Cardiac muscle cell (in vitro differentiated cells and primary cell): ENCODE data around the gene NBEA. TPM values are rescaled to one million over a fixed set of nuclear protein-coding genes. Genes with fewer than 3 reads are reported as not detected.
"Not testable (repeated sequence)": the region's sequence is repeated elsewhere in the genome, so short reads cannot be mapped to it uniquely, and the experiment has no call there.

Experiments used
- DNase-seq, 2 donors: peaks; one replicate each; pipeline versions ENCODE4 v3.0.0 to v3.0.0-alpha.2; 2010 to 2017; ENCODE audit warnings: low read depth in 1 of 2, low spot score in 1 of 2
- H3K27ac ChIP-seq: fragments of 200-600 bp; sonication (generic); 2 replicates; pipeline ENCODE4 v1.5.1; 2016
- H3K27me3 ChIP-seq: fragments of 200-600 bp; sonication (generic); 2 replicates; pipeline ENCODE4 v1.6.0; 2016; ENCODE audit warnings: control low read depth
- H3K36me3 ChIP-seq: fragments of 200-600 bp; sonication (generic); 2 replicates; pipeline ENCODE4 v1.5.1; 2016; ENCODE audit warnings: control low read depth
- H3K4me1 ChIP-seq: fragments of 200-600 bp; sonication (generic); 2 replicates; pipeline ENCODE4 v1.8.1; 2017; ENCODE audit warnings: low read depth, mild to moderate bottlenecking, mixed run types
- H3K4me3 ChIP-seq: fragments of 200-600 bp; sonication (generic); 2 replicates; pipeline ENCODE4 v1.5.1; 2016; ENCODE audit warnings: mild to moderate bottlenecking
- H3K9me3 ChIP-seq: fragments of 200-600 bp; sonication (generic); 2 replicates; pipeline ENCODE4 v1.5.1; 2017; ENCODE audit warnings: low read depth, mild to moderate bottlenecking, control low read depth
- polyA plus RNA-seq: library from polyadenylated mRNA; unstranded; fragments of >200 nt; fragmentation: Nextera tagmentation; extraction: Ambion mirVana; gene quantifications from 2 replicates; pipeline ENCODE4 v1.2.1, GENCODE V29; 2016
- total RNA-seq: library from RNA; depleted of rRNA; stranded (reverse); fragments of >200 nt; gene quantifications from 2 replicates; pipeline ENCODE4 v1.2.3, GENCODE V29; 2016
- TF ChIP-seq, protein P1 (sequence below): IDR thresholded peaks from 2 replicates; pipeline ENCODE4 v1.5.1; 2012; ENCODE audit warnings: low read depth, mild to moderate bottlenecking, low read length

NBEA gene
- total and polyA plus RNA-seq, 2 experiments from 2014 or later: 4.6 to 13.2 TPM

DNA sequence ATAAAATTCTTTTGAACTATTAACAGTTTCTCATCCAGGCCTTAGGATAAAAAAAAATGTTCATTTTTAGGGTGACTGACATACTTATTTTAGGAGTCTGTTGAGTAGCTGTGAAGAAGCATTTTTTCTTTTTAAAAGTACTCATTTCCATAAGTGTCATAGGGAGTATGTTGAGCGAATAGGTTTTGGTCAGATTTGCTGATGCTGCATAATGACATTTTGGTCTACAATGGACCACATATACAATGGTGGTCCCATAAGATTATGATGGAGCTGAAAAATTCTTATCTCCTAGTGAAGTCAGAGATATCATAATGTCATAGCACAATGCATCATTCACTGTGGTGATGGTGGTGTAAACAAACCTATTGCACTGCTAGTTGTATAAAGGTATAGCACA, 17.4 kb downstream of the NBEA start:
- TF ChIP-seq, protein P1, sequence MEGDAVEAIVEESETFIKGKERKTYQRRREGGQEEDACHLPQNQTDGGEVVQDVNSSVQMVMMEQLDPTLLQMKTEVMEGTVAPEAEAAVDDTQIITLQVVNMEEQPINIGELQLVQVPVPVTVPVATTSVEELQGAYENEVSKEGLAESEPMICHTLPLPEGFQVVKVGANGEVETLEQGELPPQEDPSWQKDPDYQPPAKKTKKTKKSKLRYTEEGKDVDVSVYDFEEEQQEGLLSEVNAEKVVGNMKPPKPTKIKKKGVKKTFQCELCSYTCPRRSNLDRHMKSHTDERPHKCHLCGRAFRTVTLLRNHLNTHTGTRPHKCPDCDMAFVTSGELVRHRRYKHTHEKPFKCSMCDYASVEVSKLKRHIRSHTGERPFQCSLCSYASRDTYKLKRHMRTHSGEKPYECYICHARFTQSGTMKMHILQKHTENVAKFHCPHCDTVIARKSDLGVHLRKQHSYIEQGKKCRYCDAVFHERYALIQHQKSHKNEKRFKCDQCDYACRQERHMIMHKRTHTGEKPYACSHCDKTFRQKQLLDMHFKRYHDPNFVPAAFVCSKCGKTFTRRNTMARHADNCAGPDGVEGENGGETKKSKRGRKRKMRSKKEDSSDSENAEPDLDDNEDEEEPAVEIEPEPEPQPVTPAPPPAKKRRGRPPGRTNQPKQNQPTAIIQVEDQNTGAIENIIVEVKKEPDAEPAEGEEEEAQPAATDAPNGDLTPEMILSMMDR: no peak
- Histone ChIP-seq H3K4me3 (no peak overlapping the region), H3K36me3 (no peaks in the 10 kb centered on the region), H3K4me1 (peaks cover 2% of the 10 kb centered on the region), H3K9me3 (no peaks in the 10 kb centered on the region), H3K27me3 (no peaks in the 10 kb centered on the region), H3K27ac (no peak overlapping the region)
- DNase-seq: no peak

DNA sequence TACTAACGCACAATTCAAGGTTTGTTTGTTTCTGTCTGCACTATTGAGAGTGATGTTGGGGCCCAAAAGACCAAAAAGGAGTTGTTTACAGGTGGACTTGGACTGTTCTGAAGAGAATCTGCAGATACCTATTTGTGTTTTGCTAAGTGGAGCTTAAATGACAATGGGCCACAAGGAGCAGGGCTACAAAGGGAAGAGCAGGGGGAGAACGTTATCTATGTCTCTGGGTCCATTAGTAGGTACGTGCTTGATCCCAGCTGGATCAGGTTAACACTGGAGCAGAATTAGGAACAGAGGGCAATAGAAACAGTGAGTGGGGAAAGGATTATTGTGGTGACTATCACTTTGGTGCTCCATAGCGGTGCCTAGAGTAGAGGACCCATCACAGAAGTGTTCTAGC, 22.5 kb downstream of the NBEA start:
- DNase-seq: no peak
- Histone ChIP-seq H3K36me3 (no peaks in the 10 kb centered on the region), H3K9me3 (no peaks in the 10 kb centered on the region), H3K27me3 (no peaks in the 10 kb centered on the region), H3K4me3 (no peak overlapping the region), H3K27ac (no peak overlapping the region), H3K4me1 (no peaks in the 10 kb centered on the region)
- TF ChIP-seq, protein P1: no peak

DNA sequence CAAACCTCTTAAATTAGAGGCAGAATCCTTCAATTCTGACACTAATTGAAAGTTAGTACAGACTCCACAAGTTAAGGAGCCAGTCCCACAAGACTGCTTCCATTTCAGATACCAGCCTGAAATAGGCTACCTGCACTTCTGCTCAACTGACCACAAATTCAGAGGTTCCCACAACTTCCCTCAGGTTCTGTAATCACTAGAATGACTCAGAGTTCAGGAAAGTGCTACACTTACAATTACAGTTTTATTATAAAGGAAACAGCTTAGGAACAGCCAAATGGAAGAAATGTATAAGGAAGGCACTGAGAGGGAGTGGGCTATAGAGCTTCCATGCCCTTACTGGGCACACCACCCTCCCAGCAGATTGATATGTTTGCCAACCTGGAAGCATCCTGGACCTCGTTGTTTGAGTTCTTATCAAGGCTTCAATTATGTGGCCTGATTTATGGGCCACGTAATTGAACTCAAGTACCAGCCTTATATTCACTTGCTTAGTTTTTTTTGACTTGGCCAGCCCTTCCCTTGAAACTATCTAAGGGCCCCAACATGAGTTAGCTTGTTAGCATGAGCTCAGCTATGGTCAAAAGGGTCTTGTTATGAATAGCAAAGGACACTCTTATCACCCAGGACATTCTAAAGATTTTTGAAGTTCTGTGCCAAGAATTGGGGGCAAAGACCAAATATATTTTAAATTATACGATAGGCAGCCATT, 25.9 kb downstream of the NBEA start:
- no peak for DNase-seq
- Histone ChIP-seq H3K27me3 (no peaks in the 10 kb centered on the region), H3K4me1 (no peaks in the 10 kb centered on the region)

DNA sequence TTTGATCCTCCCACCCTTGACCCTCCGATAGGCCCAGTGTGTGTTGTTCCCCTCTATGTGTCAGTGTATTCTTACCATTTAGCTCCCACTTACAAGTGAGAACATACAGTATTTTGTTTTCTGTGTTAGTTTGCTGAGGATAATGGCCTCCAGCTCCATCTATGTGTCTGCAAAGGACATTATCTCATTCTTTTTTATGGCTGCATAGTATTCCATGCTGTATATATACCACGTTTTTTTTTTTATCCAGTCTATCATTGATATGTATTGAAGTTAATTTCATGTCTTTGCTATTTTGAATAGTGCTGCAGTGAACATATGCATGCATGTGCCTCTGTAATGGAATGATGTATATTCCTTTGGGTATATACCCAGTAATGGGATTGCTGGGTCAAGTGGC, 27.5 kb downstream of the NBEA start:
- not testable (repeated sequence) for H3K9me3 ChIP-seq, H3K27me3 ChIP-seq, H3K36me3 ChIP-seq, H3K27ac ChIP-seq, DNase-seq, H3K4me3 ChIP-seq, H3K4me1 ChIP-seq

More for the DNA sequence above, 25.9 kb downstream of the NBEA start:
- Histone ChIP-seq H3K4me3 (no peak overlapping the region), H3K36me3 (no peaks in the 10 kb centered on the region), H3K27ac (no peak overlapping the region), H3K9me3 (no peaks in the 10 kb centered on the region)
- TF ChIP-seq, protein P1: no peak

DNA sequence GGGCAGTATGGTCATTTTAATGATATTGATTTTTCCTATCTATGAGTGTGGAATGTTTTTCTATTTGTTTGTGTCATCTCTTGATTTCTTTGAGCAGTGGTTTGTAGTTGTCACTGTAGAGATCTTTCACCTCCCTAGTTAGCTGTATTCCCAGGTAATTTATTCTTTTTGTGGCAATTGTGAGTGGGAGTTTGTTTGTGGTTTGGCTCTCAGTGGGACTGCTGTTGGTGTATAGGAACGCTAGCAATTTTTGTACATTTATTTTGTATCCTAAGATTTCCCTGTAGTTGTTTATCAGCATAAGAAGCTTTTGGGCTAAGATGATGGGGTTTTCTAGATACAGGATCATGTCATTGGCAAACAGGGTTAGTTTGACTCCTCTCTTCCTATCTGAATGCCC, 28.9 kb downstream of the NBEA start:
- Histone ChIP-seq H3K4me3 (no peak overlapping the region), H3K9me3 (no peaks in the 10 kb centered on the region), H3K36me3 (no peaks in the 10 kb centered on the region), H3K27me3 (no peaks in the 10 kb centered on the region), H3K27ac (no peak overlapping the region), H3K4me1 (no peaks in the 10 kb centered on the region)
- DNase-seq: no peak
- TF ChIP-seq, protein P1: no peak

DNA sequence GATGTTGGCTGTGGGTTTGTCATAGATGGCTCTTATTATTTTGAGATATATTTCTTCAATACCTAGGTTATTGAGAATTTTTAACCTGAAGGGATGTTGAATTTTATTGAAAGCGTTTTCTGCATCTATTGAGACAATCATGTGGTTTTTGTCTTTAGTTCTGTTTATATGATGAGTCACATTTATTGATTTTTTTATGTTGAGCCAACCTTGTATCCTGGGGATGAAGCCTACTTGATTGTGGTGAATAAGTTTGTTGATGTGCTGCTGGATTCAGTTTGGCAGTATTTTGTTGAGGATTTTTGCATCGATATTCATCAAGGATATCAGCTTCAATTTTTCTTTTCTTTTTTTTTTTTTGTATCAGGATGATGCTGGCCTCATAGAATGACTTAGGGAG, 29.4 kb downstream of the NBEA start:
- no peaks in the 10 kb centered on the region for H3K9me3 ChIP-seq
- no peaks in the 10 kb centered on the region for H3K4me1 ChIP-seq
- TF ChIP-seq, protein P1: no peak
- DNase-seq: no peak
- H3K36me3 ChIP-seq: no peaks in the 10 kb centered on the region
- H3K27me3 ChIP-seq: no peaks in the 10 kb centered on the region
- no peak overlapping the region for H3K4me3 ChIP-seq
- no peak overlapping the region for H3K27ac ChIP-seq

DNA sequence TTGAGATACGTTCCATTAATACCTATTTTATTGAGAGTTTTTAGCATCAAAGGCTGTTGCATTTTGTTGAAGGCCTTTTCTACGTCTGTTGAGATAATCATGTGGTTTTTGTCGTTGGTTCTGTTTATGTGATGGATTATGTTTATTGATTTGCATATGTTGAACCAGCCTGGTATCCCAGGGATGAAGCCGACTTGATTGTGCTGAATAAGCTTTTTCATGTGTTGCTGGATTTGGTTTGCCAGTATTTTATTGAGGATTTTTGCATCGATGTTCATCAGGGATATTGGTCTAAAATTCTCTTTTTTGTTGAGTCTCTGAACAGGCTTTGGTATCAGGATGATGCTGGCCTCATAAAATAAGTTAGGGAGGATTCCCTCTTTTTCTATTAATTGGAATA, 43.1 kb downstream of the NBEA start:
- H3K36me3 ChIP-seq, DNase-seq, H3K4me3 ChIP-seq, H3K27ac ChIP-seq, H3K9me3 ChIP-seq, H3K27me3 ChIP-seq, H3K4me1 ChIP-seq: not testable (repeated sequence)
